Measurements from ENCODE around the gene POLR2H. TPM values are rescaled to one million over a fixed set of nuclear protein-coding genes. Genes with fewer than 3 reads are reported as not detected.

The POLR2H gene
- polyA plus RNA-seq, 1 of the 3 experiments (the other 2 are of a cell fraction), result 206 TPM

- CTCF ChIA-PET, result interaction anchor here (0.8 to 1.4 kb wide), 3 partner anchors 8 to 109 kb away, joined by 3 to 4 read pairs (median 4); partner anchors contain the start of gene EEF1AKMT4
- Histone ChIP-seq H4K20me1 (ENCODE audit: insufficient read depth) (0 out of 2 replicates have a peak, but pooled peaks cover 2% of the 10 kb centered on the region), H3K9ac (no peak overlapping the region), H3F3A (replicated peaks; ENCODE audit: insufficient read depth) (peaks cover 10% of the 10 kb centered on the region), H3K4me3 (ENCODE audit: low read depth in 2 of 2, low read length in 1 of 2) (no peak overlapping the region), H2AFZ (ENCODE audit: low read depth) (no peak overlapping the region), H3K27me3 (ENCODE audit: insufficient read depth) (no peaks in the 10 kb centered on the region), H3K27ac (ENCODE audit: low read depth in 2 of 2, low read length in 1 of 2) (no peak overlapping the region), H3K4me2 (no peak overlapping the region), H3K9me2 (no peaks in the 10 kb centered on the region), H3K9me3 (no peaks in the 10 kb centered on the region), H3K36me3 (replicated peaks in 1 of 2; ENCODE audit: control insufficient read depth in 1 of 2, insufficient read depth in 2 of 2, low read length in 1 of 2) (peaks cover 0 to 21% of the 10 kb centered on the region in 2 experiments), H3K4me1 (ENCODE audit: control insufficient read depth in 1 of 2, insufficient read depth in 2 of 2, low read depth in 1 of 2, low read length in 1 of 2) (peaks cover 4 to 15% of the 10 kb centered on the region in 2 experiments; a peak in 2 of 4 replicates), H3K79me2 (ENCODE audit: insufficient read depth) (peaks cover 25% of the 10 kb centered on the region)
- DNase-seq, result no peak
- POLR2A ChIA-PET, result no interaction called here
- 93% methylated on average over 14 of the region's 14 CpGs for WGBS (ENCODE audit: low lambda C conversion rate)
- TF ChIP-seq MEF2A (IDR thresholded peaks at IDR 0.05; ENCODE audit: borderline replicate concordance, low read depth), result no peak
- TF ChIP-seq MAX (IDR thresholded peaks at IDR 0.05; ENCODE audit: low read depth), result no peak
- no peak for TF ChIP-seq ZBTB33 (IDR thresholded peaks at IDR 0.05; ENCODE audit: borderline replicate concordance, low read depth)
- no peak for TF ChIP-seq IRF3 (IDR thresholded peaks at IDR 0.05; ENCODE audit: low read depth, low read length)
- no peak for TF ChIP-seq YY1 (IDR thresholded peaks at IDR 0.05; ENCODE audit: low read depth)
These were observed 2.6 kb upstream of the POLR2H start for GRCh38 chr3:184358921-184359350.

GRCh38 chr3:184359610-184360009 lies 1.9 kb upstream of the POLR2H start:
- WGBS (ENCODE audit: low lambda C conversion rate), result 94% methylated on average over 9 of the region's 9 CpGs
- Histone ChIP-seq H3K9me2 (no peaks in the 10 kb centered on the region), H2AFZ (ENCODE audit: low read depth) (no peak overlapping the region)

More at GRCh38 chr3:184359610-184360009, 1.9 kb upstream of the POLR2H start:
- peaks cover 31% of the 10 kb centered on the region for H3K79me2 ChIP-seq (ENCODE audit: insufficient read depth)
- no peak overlapping the region for H3K4me2 ChIP-seq
- H4K20me1 ChIP-seq (ENCODE audit: insufficient read depth), result peaks cover 9% of the 10 kb centered on the region; the same call in 1 of the 2 replicates
- H3K27me3 ChIP-seq (ENCODE audit: insufficient read depth), result no peaks in the 10 kb centered on the region
- peaks cover 6 to 21% of the 10 kb centered on the region in 2 experiments for H3K36me3 ChIP-seq (replicated peaks in 1 of 2; ENCODE audit: control insufficient read depth in 1 of 2, insufficient read depth in 2 of 2, low read length in 1 of 2)
- ChIA-PET POLR2A (interaction anchor here (1.1 kb wide), 1 partner anchor 22 kb away, joined by 3 read pairs; the partner anchor contains the start of gene FAM131A), CTCF (interaction anchor here (0.8 to 1.5 kb wide), 8 partner anchors 9 to 184 kb away, joined by 3 to 6 read pairs (median 4); partner anchors contain the start of gene EEF1AKMT4)
- H3K27ac ChIP-seq (ENCODE audit: low read depth in 2 of 2, low read length in 1 of 2), result no peak overlapping the region
- peaks cover 10% of the 10 kb centered on the region for H3F3A ChIP-seq (replicated peaks; ENCODE audit: insufficient read depth)
- peaks cover 10 to 18% of the 10 kb centered on the region in 2 experiments; a peak in 2 of 4 replicates for H3K4me1 ChIP-seq (ENCODE audit: control insufficient read depth in 1 of 2, insufficient read depth in 2 of 2, low read depth in 1 of 2, low read length in 1 of 2)
- H3K9me3 ChIP-seq, result no peaks in the 10 kb centered on the region
- no peak overlapping the region for H3K4me3 ChIP-seq (ENCODE audit: low read depth in 2 of 2, low read length in 1 of 2)
- no peak overlapping the region for H3K9ac ChIP-seq
- TF ChIP-seq ELF1 (IDR thresholded peaks at IDR 0.05), result no peak
- TF ChIP-seq GATA2 (CRISPR knock-in tag; IDR thresholded peaks at IDR 0.05), result no peak
- TF ChIP-seq NRF1 (IDR thresholded peaks at IDR 0.05; ENCODE audit: low read depth, low read length), result no peak
- TF ChIP-seq EP300 (IDR thresholded peaks at IDR 0.05; ENCODE audit: borderline replicate concordance in 1 of 2, low read depth in 1 of 2, low read length in 1 of 2), result no peak
- no peak for TF ChIP-seq MAX (IDR thresholded peaks at IDR 0.05; ENCODE audit: low read depth)
- no peak for TF ChIP-seq POLR2AphosphoS5 (IDR thresholded peaks at IDR 0.05; ENCODE audit: low read depth, low read length)
- no peak for TF ChIP-seq CHD2 (IDR thresholded peaks at IDR 0.05; ENCODE audit: low read length, partially characterized antibody)
- no peak for TF ChIP-seq MEF2A (IDR thresholded peaks at IDR 0.05; ENCODE audit: borderline replicate concordance, low read depth)
- TF ChIP-seq MXI1 (IDR thresholded peaks at IDR 0.05; ENCODE audit: low read depth, low read length), result no peak
- TF ChIP-seq TCF12 (IDR thresholded peaks at IDR 0.05), result no peak
- TF ChIP-seq TEAD4 (IDR thresholded peaks at IDR 0.05; ENCODE audit: borderline replicate concordance, insufficient read depth), result no peak
- no peak for TF ChIP-seq USF1 (IDR thresholded peaks at IDR 0.05; ENCODE audit: borderline replicate concordance, low read depth)
- TF ChIP-seq RFX5 (IDR thresholded peaks at IDR 0.05; ENCODE audit: low read length), result no peak
- no peak for TF ChIP-seq EZH2phosphoT487 (IDR thresholded peaks at IDR 0.05; ENCODE audit: borderline replicate concordance, low read depth)
- TF ChIP-seq IRF3 (IDR thresholded peaks at IDR 0.05; ENCODE audit: low read depth, low read length), result no peak
- TF ChIP-seq RCOR1 (IDR thresholded peaks at IDR 0.05; ENCODE audit: low read length), result no peak
- DNase-seq, result no peak

Measured in SK-N-SH (cell line).